HEK293 (cell line): Measurements from ENCODE around the gene PLEKHG7.

Experiments
- CTCF ChIA-PET: fragments of 350-600 bp; formaldehyde crosslinking; extraction: SDS; loops from one replicate; lab custom pipeline; 2021; ENCODE audit warnings: antibody characterized with exemption; lab: Yijun Ruan, JAX
- POLR2A ChIA-PET: fragments of 300-600 bp; formaldehyde crosslinking; extraction: SDS; loops from one replicate; lab custom pipeline; 2020; ENCODE audit warnings: antibody characterized with exemption, inconsistent platforms; lab: Yijun Ruan, JAX
- H3K27ac ChIP-seq: fragments of 200-500 bp; sonication (Bioruptor generic); 2 replicates; pipeline ENCODE4 v1.5.1; 2014; ENCODE audit warnings: low read depth, low read length, control low read depth, inconsistent platforms; ENCODE audit errors: extremely low read depth
- H3K36me3 ChIP-seq, 2 experiments: fragments of 200-500 bp in 1 of 2; sonication (Bioruptor generic) in 1 of 2; 1 replicate in 1 of 2; 2 replicates in 1 of 2; pipeline ENCODE4 v1.5.1; 2014 to 2017; ENCODE audit warnings: inconsistent platforms in 2 of 2, low read length in 2 of 2; ENCODE audit not compliant: control insufficient read depth in 2 of 2, insufficient read depth in 1 of 2
- H3K4me1 ChIP-seq: fragments of 200-500 bp; sonication (Bioruptor generic); 2 replicates; pipeline ENCODE4 v1.5.1; 2014; ENCODE audit warnings: mild to moderate bottlenecking, low read length, inconsistent platforms; ENCODE audit not compliant: control insufficient read depth, insufficient read depth
- H3K4me3 ChIP-seq: 2 replicates; pipeline ENCODE4 v1.5.1; 2011; ENCODE audit warnings: low read depth, mild to moderate bottlenecking, control low read depth, low read length, moderate library complexity
- H3K9me3 ChIP-seq: fragments of 200-500 bp; sonication (Bioruptor generic); 2 replicates; pipeline ENCODE4 v1.5.1; 2014; ENCODE audit warnings: low read depth, low read length, inconsistent platforms; ENCODE audit not compliant: control insufficient read depth, insufficient read depth
- BCL6B ChIP-seq: fragments of 450-650 bp; formaldehyde crosslinking; IDR thresholded peaks from 2 replicates; pipeline ENCODE4 v1.5.1; 2017; ENCODE audit warnings: missing biosample characterization, missing genetic modification characterization
- HOXC10 ChIP-seq: sonication (generic); formaldehyde crosslinking; IDR thresholded peaks from 2 replicates; pipeline ENCODE4 v1.8.1; 2023; ENCODE audit warnings: mild to moderate bottlenecking, missing genetic modification reagents
- INSM2 ChIP-seq: fragments of 450-650 bp; formaldehyde crosslinking; IDR thresholded peaks from 2 replicates; pipeline ENCODE4 v1.5.1; 2016; ENCODE audit warnings: missing biosample characterization, missing genetic modification characterization
- SCRT2 ChIP-seq: fragments of 450-650 bp; formaldehyde crosslinking; IDR thresholded peaks from 2 replicates; pipeline ENCODE4 v1.5.1; 2016; ENCODE audit warnings: missing biosample characterization, missing genetic modification characterization
- ZFP69B ChIP-seq: fragments of 450-650 bp; formaldehyde crosslinking; IDR thresholded peaks from 2 replicates; pipeline ENCODE4 v1.5.1; 2016; ENCODE audit warnings: missing biosample characterization, missing genetic modification characterization
- ZNF10 ChIP-seq: fragments of 450-650 bp; formaldehyde crosslinking; IDR thresholded peaks from 2 replicates; pipeline ENCODE4 v1.5.1; 2017; ENCODE audit warnings: missing biosample characterization, missing genetic modification characterization
- ZNF112 ChIP-seq: fragments of 450-650 bp; formaldehyde crosslinking; IDR thresholded peaks from 2 replicates; pipeline ENCODE4 v1.5.0; 2017; ENCODE audit warnings: missing biosample characterization, missing genetic modification characterization
- ZNF146 ChIP-seq: fragments of 450-650 bp; formaldehyde crosslinking; IDR thresholded peaks from 2 replicates; pipeline ENCODE4 v1.5.1; 2016; ENCODE audit warnings: missing biosample characterization, missing genetic modification characterization
- ZNF184 ChIP-seq: fragments of 450-650 bp; IDR thresholded peaks from 2 replicates; pipeline ENCODE4 v1.5.1; 2018; ENCODE audit warnings: missing biosample characterization, mild to moderate bottlenecking, missing genetic modification characterization
- ZNF280C ChIP-seq: fragments of 450-650 bp; formaldehyde crosslinking; IDR thresholded peaks from 2 replicates; pipeline ENCODE4 v1.5.1; 2016; ENCODE audit warnings: missing biosample characterization, missing genetic modification characterization
- ZNF350 ChIP-seq: fragments of 450-650 bp; formaldehyde crosslinking; IDR thresholded peaks from 2 replicates; pipeline ENCODE4 v1.5.0; 2017; ENCODE audit warnings: missing biosample characterization, mild to moderate bottlenecking, missing genetic modification characterization
- ZNF404 ChIP-seq: fragments of 450-650 bp; formaldehyde crosslinking; IDR thresholded peaks from 2 replicates; pipeline ENCODE4 v1.5.1; 2017; ENCODE audit warnings: missing biosample characterization, missing genetic modification characterization
- ZNF473 ChIP-seq: fragments of 450-650 bp; formaldehyde crosslinking; IDR thresholded peaks from 2 replicates; pipeline ENCODE4 v1.5.1; 2017; ENCODE audit warnings: missing biosample characterization, missing genetic modification characterization
- ZNF510 ChIP-seq: fragments of 450-650 bp; formaldehyde crosslinking; IDR thresholded peaks from 2 replicates; pipeline ENCODE4 v1.5.1; 2018; ENCODE audit warnings: mild to moderate bottlenecking, missing genetic modification characterization, missing biosample characterization; ENCODE audit not compliant: insufficient replicate concordance
- ZNF513 ChIP-seq: fragments of 450-650 bp; IDR thresholded peaks from 2 replicates; pipeline ENCODE4 v1.5.1; 2018; ENCODE audit warnings: missing biosample characterization, missing genetic modification characterization
- ZNF600 ChIP-seq: fragments of 450-650 bp; formaldehyde crosslinking; IDR thresholded peaks from 2 replicates; pipeline ENCODE4 v1.5.1; 2016; ENCODE audit warnings: missing biosample characterization, missing genetic modification characterization
- ZNF629 ChIP-seq: fragments of 450-650 bp; formaldehyde crosslinking; IDR thresholded peaks from 2 replicates; pipeline ENCODE4 v1.5.1; 2017; ENCODE audit warnings: missing biosample characterization, missing genetic modification characterization
- ZNF692 ChIP-seq: fragments of 450-650 bp; formaldehyde crosslinking; IDR thresholded peaks from 2 replicates; pipeline ENCODE4 v1.5.1; 2016; ENCODE audit warnings: missing biosample characterization, missing genetic modification characterization
- ZNF76 ChIP-seq: fragments of 450-650 bp; formaldehyde crosslinking; IDR thresholded peaks from 2 replicates; pipeline ENCODE4; 2016; ENCODE audit warnings: low read depth, missing biosample characterization, missing genetic modification characterization, borderline replicate concordance
- ZNF776 ChIP-seq: fragments of 450-650 bp; formaldehyde crosslinking; IDR thresholded peaks from 2 replicates; pipeline ENCODE4 v1.5.0; 2017; ENCODE audit warnings: missing biosample characterization, missing genetic modification characterization, borderline replicate concordance
- ZSCAN18 ChIP-seq: fragments of 450-650 bp; formaldehyde crosslinking; IDR thresholded peaks from 2 replicates; pipeline ENCODE4 v1.5.1; 2016; ENCODE audit warnings: missing biosample characterization, missing genetic modification characterization

Gene PLEKHG7

GRCh38 chr12:92762773-92763172 lies 60.0 kb downstream of the PLEKHG7 start:
- Histone ChIP-seq H3K27ac (no peak overlapping the region), H3K9me3 (no peaks in the 10 kb centered on the region), H3K36me3 (no peaks in the 10 kb centered on the region), H3K4me3 (no peak overlapping the region), H3K4me1 (no peaks in the 10 kb centered on the region)
- CTCF ChIA-PET, result no interaction called here
- POLR2A ChIA-PET, result no interaction called here
- no peak for TF ChIP-seq ZNF404 (tag by site-specific recombination)

GRCh38 chr12:92764831-92765230 lies 62.0 kb downstream of the PLEKHG7 start:
- Histone ChIP-seq H3K27ac (no peak overlapping the region), H3K36me3 (no peaks in the 10 kb centered on the region), H3K4me3 (no peak overlapping the region), H3K4me1 (no peaks in the 10 kb centered on the region), H3K9me3 (no peaks in the 10 kb centered on the region)
- POLR2A ChIA-PET, result no interaction called here
- no peak for TF ChIP-seq INSM2
- TF ChIP-seq ZNF629 (tag by site-specific recombination), result no peak
- TF ChIP-seq ZSCAN18 (tag by site-specific recombination), result no peak
- no peak for TF ChIP-seq ZNF10 (tag by site-specific recombination)
- TF ChIP-seq ZNF146 (tag by site-specific recombination), result no peak
- TF ChIP-seq BCL6B (tag by site-specific recombination), result no peak
- TF ChIP-seq ZNF513 (tag by site-specific recombination), result no peak
- no peak for TF ChIP-seq ZNF350 (tag by site-specific recombination)
- TF ChIP-seq SCRT2 (tag by site-specific recombination), result no peak
- CTCF ChIA-PET, result interaction anchor here (0.6 to 1.6 kb wide), 3 partner anchors 20 to 1163 kb away, joined by 3 to 4 read pairs (median 3); no protein-coding TSS in a partner anchor

GRCh38 chr12:92765871-92766270 lies 63.1 kb downstream of the PLEKHG7 start:
- Histone ChIP-seq H3K9me3 (no peaks in the 10 kb centered on the region), H3K36me3 (no peaks in the 10 kb centered on the region), H3K27ac (no peak overlapping the region), H3K4me3 (no peak overlapping the region), H3K4me1 (no peaks in the 10 kb centered on the region)
- ChIA-PET CTCF (interaction anchor here (0.6 to 1.6 kb wide), 2 partner anchors 11 to 19 kb away, joined by 4 read pairs; no protein-coding TSS in a partner anchor), POLR2A (no interaction called here)
- TF ChIP-seq ZNF112 (tag by site-specific recombination) (no peak), ZNF76 (tag by site-specific recombination) (no peak), ZFP69B (no peak), HOXC10 (CRISPR knock-in tag) (no peak), ZNF600 (tag by site-specific recombination) (no peak), ZNF510 (tag by site-specific recombination) (no peak), ZNF184 (tag by site-specific recombination) (no peak), ZNF280C (no peak), ZNF776 (tag by site-specific recombination) (no peak), ZNF473 (tag by site-specific recombination) (no peak), ZNF692 (no peak)
